Left renal pelvis (tissue), 4 donors: ENCODE measurements around the gene INCENP. TPM values are rescaled to one million over a fixed set of nuclear protein-coding genes. Genes with fewer than 3 reads are reported as not detected.

Source experiments
- polyA plus RNA-seq, 4 donors: library from polyadenylated mRNA; unstranded; fragments of 120-200 nt; gene quantifications; one replicate each; pipeline ENCODE4 v1.2.1, GENCODE V29; 2013; ENCODE audit not compliant: insufficient read length in 4 of 4

INCENP gene
- polyA plus RNA-seq, 4 donors = 30.7 to 43.0 (median 35.2) TPM

Other genes starting within 250 kb of the INCENP start
- gene FADS3, start 232.5 kb upstream of the INCENP start, polyA plus RNA-seq = 10 to 100 TPM; 12.7 to 21.9 (median 18.1) TPM
- 10 to 100 TPM; 15.8 to 43.9 (median 22.7) TPM for gene RAB3IL1, start 206.4 kb upstream of the INCENP start, polyA plus RNA-seq
- gene BEST1, start 173.7 kb upstream of the INCENP start, polyA plus RNA-seq = 1 to 10 TPM; 3.7 to 4.7 (median 4.2) TPM
- 1,000 to 10,000 TPM; 1,796 to 2,281 (median 2,069) TPM for gene FTH1, start 156.4 kb upstream of the INCENP start, polyA plus RNA-seq
- not detected for gene SCGB1D1, start 66.2 kb downstream of the INCENP start, polyA plus RNA-seq
- gene SCGB2A1, start 84.7 kb downstream of the INCENP start, polyA plus RNA-seq = under 1 TPM; 0.35 to 0.66 (median 0.53) TPM
- 1 to 10 TPM in 3 of 4 donors, under 1 TPM in 1; 0.57 to 2.6 (median 1.5) TPM for gene SCGB1D2, start 118.2 kb downstream of the INCENP start, polyA plus RNA-seq
- gene SCGB2A2, start 146.1 kb downstream of the INCENP start, polyA plus RNA-seq = not detected
- not detected for gene SCGB1D4, start 175.1 kb downstream of the INCENP start, polyA plus RNA-seq
- gene ASRGL1, start 213.4 kb downstream of the INCENP start, polyA plus RNA-seq = 10 to 100 TPM in 3 of 4 donors, 1 to 10 TPM in 1; 5.2 to 63.3 (median 52.2) TPM